ENCODE data around the gene ASTN2. TPM values are rescaled to one million over a fixed set of nuclear protein-coding genes. Genes with fewer than 3 reads are reported as not detected.

The ASTN2 gene
- total RNA-seq, 1 donor from 2014 or later: 15.9 TPM

DNA sequence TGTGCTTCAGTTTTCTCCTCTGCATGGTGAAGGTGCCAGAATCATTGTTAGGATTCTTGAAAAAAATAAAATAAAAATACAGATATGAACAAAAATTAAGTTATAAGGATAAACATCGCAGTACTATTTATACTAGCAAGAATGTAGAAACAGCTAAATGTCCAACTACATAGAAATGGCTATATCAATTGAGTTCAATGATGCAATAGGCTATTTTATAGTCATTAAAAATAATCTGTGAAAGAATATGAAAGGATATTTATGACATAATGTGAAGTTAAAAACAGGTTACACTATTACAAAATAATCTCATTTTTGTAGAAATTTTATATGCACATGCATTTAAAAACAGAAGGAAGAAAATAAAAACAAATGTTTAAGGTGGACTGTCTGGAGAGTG lies 926.5 kb downstream of the ASTN2 start:
- no peak overlapping the region for H3K4me3 Mint-ChIP-seq
- H3K36me3 Mint-ChIP-seq: no peaks in the 10 kb centered on the region
- peaks cover 21% of the 10 kb centered on the region for H3K4me1 Mint-ChIP-seq (ENCODE audit: unreplicated experiment)
- H3K9me3 Mint-ChIP-seq: no peaks in the 10 kb centered on the region
- TF ChIP-seq, protein P1, sequence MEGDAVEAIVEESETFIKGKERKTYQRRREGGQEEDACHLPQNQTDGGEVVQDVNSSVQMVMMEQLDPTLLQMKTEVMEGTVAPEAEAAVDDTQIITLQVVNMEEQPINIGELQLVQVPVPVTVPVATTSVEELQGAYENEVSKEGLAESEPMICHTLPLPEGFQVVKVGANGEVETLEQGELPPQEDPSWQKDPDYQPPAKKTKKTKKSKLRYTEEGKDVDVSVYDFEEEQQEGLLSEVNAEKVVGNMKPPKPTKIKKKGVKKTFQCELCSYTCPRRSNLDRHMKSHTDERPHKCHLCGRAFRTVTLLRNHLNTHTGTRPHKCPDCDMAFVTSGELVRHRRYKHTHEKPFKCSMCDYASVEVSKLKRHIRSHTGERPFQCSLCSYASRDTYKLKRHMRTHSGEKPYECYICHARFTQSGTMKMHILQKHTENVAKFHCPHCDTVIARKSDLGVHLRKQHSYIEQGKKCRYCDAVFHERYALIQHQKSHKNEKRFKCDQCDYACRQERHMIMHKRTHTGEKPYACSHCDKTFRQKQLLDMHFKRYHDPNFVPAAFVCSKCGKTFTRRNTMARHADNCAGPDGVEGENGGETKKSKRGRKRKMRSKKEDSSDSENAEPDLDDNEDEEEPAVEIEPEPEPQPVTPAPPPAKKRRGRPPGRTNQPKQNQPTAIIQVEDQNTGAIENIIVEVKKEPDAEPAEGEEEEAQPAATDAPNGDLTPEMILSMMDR (conservative IDR thresholded peaks at IDR 0.05): no peak
- no peak overlapping the region for H3K27ac Mint-ChIP-seq
- no peak for DNase-seq (ENCODE audit: extremely low spot score, unreplicated experiment)
- H3K27me3 Mint-ChIP-seq: no peaks in the 10 kb centered on the region

DNA sequence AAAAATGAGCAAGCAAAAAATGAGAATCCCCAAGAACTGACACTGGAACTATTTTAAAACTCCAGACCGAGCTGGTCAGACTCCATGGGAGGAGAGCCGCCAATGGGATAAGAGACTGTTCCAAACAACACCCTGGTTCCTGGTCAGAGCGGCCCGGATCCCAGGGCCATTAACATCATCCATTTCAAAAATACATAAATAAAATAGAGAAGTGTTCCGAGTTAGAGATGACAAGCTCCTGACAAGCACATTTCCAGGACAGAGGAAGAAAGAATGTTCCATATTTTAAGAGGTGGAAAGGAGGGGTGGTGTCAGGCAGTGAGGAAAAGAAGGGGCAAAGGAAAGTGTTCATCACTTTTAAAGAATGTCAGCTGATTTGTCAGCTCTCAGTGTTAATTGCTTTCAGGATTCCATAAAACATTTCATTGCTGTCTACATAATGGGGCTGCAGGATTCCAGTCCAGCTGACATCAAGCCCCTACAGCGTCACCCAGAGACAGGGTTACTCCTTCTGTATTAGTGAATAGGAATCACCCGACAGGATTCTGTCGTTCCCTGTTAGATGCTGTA lies 930.3 kb downstream of the ASTN2 start:
- Mint-ChIP-seq H3K27me3 (no peaks in the 10 kb centered on the region), H3K4me3 (no peak overlapping the region), H3K4me1 (ENCODE audit: unreplicated experiment) (peaks cover 11% of the 10 kb centered on the region), H3K36me3 (peaks cover 4% of the 10 kb centered on the region), H3K9me3 (no peaks in the 10 kb centered on the region), H3K27ac (no peak overlapping the region)
- no peak for DNase-seq (ENCODE audit: extremely low spot score, unreplicated experiment)
- TF ChIP-seq, protein P1 (conservative IDR thresholded peaks at IDR 0.05): no peak

DNA sequence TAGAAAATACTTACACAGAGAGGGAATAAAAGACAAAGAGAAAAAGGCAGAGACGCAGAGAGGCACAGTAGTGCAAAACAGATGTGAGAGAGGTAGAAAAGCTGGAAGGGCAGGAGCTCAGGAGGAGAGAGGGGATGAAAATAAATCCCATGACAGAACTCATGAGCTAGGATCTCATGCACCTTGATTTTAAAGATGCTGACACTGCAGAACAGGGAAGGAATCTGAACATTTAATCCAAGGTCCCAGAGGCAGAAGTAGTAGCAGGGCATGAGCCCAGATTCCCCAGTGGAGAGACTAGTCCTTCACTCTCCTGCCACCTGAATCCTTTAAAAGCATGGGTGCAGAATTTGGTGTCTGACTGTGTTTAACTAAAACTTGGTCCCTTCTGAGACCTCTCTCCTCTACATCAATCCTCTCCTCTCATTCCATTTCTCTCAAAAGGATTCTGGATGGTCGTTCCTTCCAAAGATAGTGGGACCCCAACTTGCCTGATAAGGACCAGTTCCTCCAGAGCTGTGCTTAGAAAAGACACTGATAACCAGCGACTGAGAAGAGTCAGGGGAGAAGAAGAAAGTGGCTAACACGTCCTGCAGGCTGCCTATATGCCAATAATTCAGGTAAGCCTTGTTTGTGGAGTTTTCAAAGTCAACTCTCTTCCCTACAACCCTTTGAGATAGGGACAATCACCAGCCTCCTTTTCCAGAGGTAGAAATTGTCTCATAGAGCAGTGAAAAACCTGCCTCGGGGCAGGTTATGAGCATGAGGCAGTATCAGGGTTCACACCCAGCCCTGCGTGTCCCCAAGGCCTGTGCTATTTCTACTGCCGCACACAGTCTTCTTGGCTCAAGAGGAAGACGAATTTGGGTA lies 931.0 kb downstream of the ASTN2 start:
- Mint-ChIP-seq H3K27me3 (no peaks in the 10 kb centered on the region), H3K4me3 (no peak overlapping the region), H3K27ac (no peak overlapping the region), H3K4me1 (ENCODE audit: unreplicated experiment) (peaks cover 11% of the 10 kb centered on the region), H3K9me3 (no peaks in the 10 kb centered on the region), H3K36me3 (peaks cover 4% of the 10 kb centered on the region)
- no peak for DNase-seq (ENCODE audit: extremely low spot score, unreplicated experiment)
- TF ChIP-seq, protein P1 (conservative IDR thresholded peaks at IDR 0.05): no peak

DNA sequence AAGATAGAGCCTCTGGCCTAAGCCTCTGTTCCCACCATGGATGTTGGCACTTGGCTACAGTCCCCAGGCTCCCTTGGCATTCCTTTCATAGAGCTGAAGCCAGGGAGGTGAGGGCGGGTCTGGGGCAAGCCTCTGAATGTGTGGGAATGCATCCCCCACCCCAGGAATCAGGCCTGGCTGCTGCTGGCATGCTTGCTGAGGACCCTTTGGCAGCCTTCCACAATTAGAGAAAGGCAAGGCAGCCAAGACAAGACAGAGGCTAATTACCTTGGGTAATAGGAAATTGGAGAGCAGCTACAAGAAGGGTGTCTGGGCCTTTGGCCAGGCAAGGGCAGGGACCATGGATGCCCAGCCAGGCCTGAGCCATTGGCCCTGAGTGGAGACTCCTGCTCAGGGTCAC lies 932.1 kb downstream of the ASTN2 start:
- no peak for DNase-seq (ENCODE audit: extremely low spot score, unreplicated experiment)
- TF ChIP-seq, protein P1 (conservative IDR thresholded peaks at IDR 0.05): no peak
- peaks cover 11% of the 10 kb centered on the region for H3K4me1 Mint-ChIP-seq (ENCODE audit: unreplicated experiment)
- H3K27me3 Mint-ChIP-seq: no peaks in the 10 kb centered on the region
- peaks cover 4% of the 10 kb centered on the region for H3K36me3 Mint-ChIP-seq
- no peaks in the 10 kb centered on the region for H3K9me3 Mint-ChIP-seq
- H3K27ac Mint-ChIP-seq: no peak overlapping the region
- H3K4me3 Mint-ChIP-seq: no peak overlapping the region

DNA sequence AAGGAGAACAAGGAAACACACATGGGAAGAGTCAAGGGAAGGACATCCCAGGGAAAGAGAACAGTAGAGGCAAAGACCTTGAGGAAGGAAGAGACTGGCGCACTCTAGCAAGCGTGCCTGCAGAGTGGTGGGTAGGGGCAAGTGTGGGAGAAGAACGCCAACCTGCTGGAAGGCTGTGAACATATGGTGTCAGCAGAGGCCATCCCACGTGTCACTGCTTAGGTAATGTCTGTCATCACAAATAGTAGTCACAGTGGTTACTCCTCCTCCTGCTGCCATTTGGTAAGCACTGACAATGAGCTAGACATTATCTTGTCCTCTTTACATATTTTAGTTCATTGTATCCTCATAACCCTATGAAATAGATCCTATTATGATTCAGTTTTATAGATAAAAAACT lies 934.2 kb downstream of the ASTN2 start:
- DNase-seq (ENCODE audit: extremely low spot score, unreplicated experiment): no peak
- Mint-ChIP-seq H3K27me3 (no peaks in the 10 kb centered on the region), H3K4me1 (ENCODE audit: unreplicated experiment) (peaks cover 24% of the 10 kb centered on the region), H3K36me3 (peaks cover 8% of the 10 kb centered on the region), H3K27ac (no peak overlapping the region), H3K9me3 (no peaks in the 10 kb centered on the region), H3K4me3 (no peak overlapping the region)
- TF ChIP-seq, protein P1 (conservative IDR thresholded peaks at IDR 0.05): no peak
